ENCODE results near the gene VAV2.

GRCh38 chr9:133774799-133775198, 217.3 kb downstream of the VAV2 start:
- no peak for TF ChIP-seq CTCF (IDR thresholded peaks at IDR 0.05; ENCODE audit: insufficient read depth, low read length, poor library complexity, severe bottlenecking)
- no peak for TF ChIP-seq EZH2phosphoT487 (conservative IDR thresholded peaks at IDR 0.05; ENCODE audit: low read length)
